ENCODE data around the gene SPINK1.
"Not testable (repeated sequence)": the region's sequence is repeated elsewhere in the genome, so short reads cannot be mapped to it uniquely, and the experiment has no call there.

SPINK1 gene

DNA sequence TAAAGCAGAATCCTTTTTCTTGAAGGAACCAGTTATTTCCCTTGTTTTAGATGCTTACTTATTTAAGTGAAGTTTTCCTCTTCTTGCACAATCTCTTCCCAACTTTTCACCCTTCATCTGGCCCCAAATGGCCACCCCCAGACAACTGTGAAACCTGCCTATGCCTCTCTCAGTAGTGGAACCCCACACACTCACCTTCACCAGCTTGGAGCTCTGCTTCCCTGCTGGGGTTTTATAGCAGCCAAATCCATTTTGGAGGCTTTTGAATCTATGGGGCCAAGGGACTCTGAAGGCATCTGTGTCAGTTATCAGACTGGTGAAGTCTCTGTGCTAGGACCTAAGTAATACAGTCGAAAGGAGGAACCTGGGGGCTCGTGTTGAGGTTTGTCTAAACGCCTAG lies 22.9 kb upstream of the SPINK1 start:
- DNase-seq = no peak

DNA sequence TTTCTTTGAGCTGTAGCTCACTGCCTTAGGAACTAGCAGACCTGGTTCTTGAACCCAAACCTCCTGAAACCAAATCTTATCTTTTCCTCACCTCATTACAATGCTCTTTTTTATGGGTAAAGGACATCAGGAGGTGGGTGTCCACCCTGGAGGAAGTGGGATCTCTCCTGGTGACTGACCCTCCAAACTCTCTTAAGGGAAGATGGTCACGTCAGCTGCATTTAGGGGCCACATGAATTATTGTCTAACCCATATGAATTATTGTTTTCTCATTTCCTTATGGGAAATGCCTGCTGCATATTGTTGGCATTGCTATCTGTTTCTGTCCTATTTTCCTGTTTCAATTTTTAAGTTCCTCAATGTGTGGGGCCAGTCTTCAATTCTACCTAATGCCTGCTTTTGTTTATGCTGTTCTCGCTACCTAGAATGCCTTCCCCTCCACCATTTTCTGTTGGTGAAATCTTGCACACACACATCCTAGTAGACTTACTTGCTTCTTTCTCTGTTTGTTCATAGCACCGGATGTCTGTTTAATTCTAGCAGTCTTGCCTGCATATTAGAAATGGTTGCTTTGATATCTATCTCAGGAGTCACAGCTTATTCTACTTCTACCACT lies 22.0 kb upstream of the SPINK1 start:
- DNase-seq = no peak

DNA sequence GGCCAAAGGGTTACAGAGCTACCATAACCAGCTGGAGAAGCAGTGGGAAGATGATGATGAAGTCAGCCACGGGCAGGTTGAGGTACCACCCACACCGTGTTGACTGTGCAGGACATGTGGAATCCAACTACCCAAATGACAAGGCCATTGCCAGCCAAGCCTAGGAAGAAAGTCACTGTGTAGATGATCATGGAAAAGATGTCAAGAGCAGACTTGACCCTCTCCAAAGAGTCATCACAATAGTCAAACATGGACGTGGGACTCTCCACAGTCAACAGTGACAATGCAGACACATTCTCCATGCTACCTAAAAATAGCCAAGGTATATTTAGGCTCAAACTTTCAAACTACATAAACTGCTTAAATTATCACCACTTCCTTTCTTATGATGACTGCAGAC lies 20.9 kb upstream of the SPINK1 start:
- DNase-seq = no peak

DNA sequence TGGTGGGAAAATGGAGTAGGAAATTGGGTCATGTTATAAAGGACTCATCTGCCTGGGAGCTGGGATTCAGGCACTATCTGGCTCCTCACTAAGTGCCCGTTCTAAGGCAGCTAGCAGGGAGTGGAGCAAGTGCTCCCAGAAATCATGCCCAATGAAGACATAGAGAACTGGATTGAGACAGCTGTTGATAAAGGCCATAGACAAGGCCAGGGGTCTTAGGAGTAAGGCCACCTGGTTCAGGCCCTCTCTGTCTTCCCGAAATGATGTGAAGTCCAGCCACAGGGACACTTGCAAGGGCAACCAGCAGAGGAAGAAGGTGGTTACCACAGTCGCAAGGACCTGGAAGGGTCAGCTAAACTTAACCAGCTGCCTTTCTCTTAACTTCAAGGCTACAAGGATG lies 20.1 kb upstream of the SPINK1 start:
- no peak for DNase-seq

DNA sequence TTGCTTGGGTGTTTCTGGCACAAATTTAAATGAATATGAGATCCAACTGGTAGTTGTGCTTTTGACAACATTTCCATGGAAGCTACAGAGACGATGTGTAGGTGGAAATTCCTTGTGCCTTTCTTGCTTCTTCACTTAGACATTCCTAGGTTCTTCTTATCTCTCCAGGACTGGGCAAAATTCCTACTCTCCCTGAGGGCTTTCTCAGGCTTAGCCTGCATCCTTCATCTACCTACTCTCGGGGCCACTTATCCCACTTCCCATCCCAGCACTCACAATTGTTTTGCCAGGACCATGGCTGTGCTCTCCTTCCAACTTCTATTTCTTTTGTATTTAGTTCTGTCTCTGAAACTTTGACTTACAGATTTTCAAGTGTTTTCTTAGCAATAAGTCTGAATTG lies 17.8 kb upstream of the SPINK1 start:
- DNase-seq = no peak

DNA sequence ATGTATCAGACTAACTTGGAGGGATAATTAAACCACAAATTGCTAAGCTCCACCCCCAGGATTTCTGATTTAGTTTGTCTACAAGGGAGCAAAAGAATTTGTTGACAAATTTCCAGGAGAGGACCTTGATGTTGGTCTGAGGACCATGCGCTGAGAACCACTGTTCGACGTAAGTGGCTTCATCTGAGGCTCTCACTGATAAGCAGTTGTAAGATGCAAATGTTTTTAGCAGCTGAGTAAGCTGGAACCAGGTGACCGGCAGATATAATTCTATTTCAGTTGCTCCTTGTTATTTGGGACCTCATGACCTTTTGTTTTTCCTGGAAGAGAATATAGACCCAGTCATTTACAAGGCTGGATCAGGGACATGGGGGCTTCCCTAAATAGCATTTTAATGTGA lies 14.1 kb upstream of the SPINK1 start:
- no peak for DNase-seq

DNA sequence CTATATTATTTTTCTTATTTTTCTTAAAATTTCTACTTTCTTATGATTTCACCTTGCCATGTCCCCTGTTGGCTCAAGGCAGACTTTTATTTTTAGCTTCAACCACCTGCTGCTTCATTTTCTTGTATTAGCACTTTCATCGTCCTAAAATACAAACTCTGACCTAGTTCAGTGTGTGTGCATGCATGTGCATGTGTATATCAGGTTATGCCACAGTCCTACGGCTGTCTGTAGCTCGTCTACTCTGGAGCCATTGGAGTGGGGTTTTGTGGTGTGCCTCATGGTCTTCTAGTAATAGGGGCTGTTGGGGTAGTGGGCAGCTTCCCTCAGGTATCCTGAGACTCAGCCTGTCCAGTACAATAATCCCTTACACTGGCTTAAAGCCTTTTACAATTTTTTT lies 13.4 kb upstream of the SPINK1 start:
- no peak for DNase-seq

DNA sequence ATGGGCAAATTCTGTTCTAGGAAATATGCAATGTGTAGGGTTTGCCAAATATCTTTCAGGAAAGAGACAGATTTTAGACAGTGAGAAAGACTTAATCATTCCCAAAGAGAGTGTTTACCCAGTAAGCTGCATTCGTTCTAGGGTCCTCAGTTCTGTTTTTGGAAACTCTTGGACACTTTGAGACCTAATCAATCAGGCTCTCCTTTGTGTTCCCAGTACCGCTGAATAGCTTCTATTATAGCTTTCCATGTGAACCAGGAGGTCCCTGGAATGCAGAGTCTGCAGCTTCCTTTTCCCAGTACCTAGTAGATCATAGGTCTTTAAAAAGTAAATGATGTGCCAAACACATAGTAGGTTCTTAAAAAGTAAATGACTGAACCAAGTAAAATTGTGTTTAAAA lies 11.4 kb upstream of the SPINK1 start:
- no peak for DNase-seq

DNA sequence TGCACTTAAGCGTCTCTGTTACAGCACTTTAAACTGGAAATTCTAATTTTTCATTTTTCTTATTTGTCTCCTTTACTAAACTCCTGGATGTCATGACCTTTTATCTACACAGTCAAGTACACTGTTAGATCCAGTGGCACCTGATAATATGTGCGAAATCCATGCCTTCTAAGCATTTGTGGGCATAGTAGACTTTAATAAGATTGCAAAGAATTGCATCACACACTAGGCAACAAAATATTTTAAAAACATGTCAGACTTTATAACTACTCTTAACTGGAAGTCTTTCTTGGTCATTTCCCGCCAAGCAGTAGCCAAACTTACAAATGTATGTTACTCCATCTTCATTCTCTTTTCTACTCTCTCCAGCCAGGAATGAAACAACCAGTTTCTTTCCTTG lies 5.0 kb upstream of the SPINK1 start:
- no peak for DNase-seq

DNA sequence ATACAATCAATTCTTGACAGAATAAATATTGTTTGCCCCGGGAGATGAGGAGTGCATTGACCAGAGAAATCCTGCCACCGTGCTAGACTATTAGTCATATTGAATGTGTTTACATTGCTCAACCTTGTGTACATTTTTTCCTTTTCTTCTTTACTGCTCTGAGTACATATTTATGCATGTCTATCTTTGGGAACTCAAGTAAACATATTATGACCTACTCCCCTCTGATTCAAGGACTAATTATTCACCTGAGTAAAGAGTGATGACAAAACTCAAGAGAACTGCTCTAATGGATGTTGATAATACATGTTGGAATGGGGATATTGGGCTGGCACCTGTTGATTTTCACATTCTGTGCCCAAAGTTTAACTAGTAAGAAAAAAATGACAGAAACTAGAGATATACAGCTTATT lies 3.9 kb upstream of the SPINK1 start:
- DNase-seq = no peak

DNA sequence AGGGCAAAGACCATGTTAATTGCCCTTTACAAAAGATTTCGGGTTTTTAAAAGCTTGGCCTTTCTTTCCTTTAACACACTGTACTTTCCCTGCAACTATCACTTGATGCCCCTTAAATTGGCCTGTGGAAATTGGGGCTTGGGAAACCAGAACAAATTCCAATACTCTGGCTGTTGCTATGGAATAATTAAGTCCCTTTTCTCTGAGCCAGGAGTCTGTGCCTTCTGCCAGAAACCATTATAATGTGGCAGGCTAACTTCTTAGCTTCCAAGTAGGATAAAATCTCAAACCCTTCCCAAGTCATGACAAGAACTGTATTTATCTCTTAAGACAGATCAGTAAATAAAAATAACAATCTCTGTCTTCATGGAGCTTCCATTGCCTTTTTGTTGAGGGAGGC lies 1.1 kb upstream of the SPINK1 start:
- no peak for DNase-seq

DNA sequence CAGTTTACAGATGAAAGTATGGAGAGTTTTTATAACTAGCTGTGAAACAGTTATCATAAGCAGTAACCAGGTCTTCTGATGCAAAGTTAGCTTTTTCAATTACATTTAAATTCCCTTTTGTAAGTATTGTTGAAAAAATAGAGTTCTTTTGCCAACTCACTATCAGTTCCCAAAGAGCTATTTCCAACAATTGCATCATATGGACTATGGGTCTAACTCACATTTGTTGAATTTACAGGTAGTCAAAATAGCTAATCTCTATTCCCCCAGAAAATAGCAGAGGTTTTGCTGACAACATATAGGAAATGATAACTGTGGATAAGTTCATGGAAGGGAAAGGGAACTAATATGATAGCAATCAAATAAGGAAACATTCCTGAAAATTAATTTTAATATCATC lies 1.4 kb downstream of the SPINK1 start:
- no peak for DNase-seq

DNA sequence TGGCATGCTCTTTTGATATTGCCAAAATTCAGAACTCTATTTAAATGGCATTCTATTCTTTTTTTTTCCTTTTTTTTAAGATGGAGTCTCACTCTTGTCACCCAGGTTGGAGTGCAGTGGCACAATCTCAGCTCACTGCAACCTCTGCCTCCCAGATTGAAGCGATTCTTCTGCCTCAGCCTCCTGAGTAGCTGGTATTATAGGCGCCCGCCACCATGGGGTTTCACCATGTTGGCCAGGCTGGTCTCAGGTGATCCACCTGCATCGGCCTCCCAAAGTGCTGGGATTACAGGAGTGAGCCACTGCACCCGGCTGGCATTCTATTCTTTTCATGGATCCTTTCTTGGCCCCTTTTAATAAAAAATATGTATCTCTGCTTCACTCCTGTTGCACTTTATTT lies 4.5 kb downstream of the SPINK1 start:
- DNase-seq = not testable (repeated sequence)

DNA sequence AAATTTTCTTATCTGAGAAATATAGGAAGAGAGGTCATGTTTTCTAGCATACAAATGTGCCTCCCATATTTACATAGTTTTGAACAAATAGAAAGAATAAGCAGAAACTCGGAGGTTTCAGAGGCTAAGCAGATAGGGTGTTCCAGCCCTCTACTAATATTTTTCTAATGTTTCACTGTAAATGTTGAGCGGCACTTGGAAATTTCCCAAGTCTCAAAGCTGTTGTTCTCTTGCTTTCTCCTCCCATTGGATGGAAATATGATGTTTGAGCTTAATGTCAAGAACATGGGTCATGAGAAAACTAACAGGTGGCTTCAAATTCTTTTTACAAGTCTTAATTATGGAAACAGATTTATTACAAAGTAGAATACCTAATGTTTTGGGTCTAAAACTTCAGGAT lies 5.1 kb downstream of the SPINK1 start:
- DNase-seq = no peak

DNA sequence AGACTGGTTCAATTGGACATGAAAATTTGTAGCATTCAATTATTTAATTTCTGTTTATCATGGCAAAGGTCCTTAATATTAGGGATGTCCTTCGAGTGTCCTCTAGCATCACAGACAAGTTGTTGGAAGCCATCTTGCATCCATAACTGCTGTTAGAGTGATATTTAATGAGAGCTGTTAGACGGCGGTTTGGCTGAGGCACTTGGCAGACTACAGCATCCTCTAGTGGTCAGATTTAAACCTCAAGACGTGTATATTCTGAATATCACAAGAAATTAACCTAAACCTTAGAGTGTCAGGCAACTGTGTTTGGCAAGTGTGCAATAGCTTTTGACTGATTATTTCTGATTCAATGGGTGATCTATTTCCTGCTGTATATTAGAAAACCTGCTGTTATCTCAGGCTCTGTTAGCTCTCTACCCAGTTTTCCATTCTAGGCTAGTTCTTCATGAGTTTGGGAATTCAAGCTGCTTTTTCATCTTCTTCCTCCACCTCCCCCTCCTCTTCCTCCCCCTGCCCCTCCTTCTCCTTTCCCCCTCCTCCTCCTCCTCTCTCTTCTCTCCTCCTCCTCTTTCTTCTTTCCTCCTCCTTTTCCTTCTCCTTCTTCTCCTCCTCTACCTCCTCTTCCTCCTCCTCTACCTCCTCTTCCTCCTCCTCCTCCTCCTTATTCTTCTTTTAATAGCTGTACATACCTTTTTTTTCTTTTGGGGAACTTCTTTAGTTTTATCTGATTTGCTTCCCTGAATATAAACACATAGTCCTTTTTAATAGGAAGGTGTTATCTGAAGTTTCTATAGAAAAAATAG lies 8.6 kb downstream of the SPINK1 start:
- DNase-seq = peak; percentile 69

DNA sequence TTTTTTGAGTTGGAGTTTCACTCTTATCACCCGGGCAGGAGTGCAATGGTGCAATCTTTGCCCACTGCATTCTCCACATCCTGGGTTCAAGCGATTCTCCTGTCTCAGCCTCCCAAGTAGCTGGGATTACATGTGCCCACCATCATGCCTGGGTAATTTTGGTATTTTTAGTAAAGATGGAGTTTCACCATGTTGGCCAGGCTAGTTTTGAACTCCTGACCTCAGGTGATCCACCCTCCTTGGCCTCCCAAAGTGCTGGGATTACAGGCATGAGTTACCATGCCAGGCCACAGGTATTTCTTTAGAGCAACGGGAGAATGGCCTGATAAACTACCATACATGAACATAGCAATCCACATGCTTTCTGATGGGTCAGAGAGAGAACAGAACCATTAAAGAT lies 9.2 kb downstream of the SPINK1 start:
- not testable (repeated sequence) for DNase-seq

DNA sequence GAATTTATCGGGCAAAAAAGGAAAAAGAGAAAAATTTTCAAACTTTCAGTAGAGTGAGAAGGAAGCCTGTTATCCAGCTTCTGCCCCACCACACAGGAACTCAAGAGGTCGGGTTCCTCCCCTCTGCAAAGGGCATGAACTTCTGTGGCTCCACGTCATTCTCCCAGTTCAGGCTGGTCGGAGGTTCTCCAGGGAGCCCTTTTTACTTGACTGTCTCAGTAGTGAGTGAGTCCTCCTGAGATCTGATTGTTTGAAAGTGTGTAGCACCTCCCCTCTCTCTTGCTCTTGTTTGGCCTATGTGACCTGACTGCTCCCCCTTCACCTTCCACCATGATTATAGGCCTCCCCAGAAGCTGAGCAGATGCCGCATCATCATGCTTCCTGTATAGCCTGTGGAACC lies 9.7 kb downstream of the SPINK1 start:
- no peak for DNase-seq

DNA sequence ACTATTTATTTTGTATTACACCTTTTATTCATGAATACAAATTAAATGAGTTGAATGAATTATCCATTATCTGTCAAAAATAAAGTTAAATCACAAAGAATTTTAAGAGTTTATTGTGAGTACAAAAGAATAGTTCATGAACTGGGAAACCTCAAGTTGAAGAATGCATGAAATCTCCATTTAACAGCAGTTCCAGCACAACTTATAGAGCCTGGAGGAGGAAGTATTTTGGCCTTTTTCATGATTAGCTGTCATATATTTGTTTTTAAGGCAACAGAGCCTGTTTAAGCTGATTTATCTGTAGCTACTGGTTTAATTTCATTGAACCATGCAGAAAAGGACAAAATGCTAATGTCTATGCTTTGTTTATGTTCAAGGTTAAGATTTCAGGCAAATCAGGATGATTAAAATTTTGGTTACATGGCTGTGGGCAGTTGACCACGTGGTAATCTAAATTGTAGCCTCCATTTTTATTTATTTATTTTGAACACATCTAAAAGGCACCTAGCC lies 12.2 kb downstream of the SPINK1 start:
- no peak for DNase-seq

DNA sequence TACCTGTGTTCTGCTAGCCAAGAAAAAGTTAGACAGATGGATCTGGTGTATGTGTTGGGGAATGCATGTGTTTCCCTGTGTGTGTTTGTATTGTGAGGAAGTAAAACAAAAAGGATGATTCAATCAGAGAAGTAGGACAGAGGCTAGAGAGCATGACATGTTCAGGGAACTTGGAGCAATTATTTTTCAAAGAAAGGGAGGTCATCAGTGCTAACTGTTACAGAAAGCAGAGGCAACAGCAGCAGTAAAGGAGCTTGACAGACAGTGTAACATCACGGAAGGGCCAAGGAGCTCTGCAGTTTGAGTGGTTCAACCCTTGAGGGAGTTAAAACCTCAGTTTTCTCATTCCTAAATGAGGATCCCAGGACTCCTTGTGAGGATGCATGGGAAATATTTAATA lies 13.2 kb downstream of the SPINK1 start:
- no peak for DNase-seq

DNA sequence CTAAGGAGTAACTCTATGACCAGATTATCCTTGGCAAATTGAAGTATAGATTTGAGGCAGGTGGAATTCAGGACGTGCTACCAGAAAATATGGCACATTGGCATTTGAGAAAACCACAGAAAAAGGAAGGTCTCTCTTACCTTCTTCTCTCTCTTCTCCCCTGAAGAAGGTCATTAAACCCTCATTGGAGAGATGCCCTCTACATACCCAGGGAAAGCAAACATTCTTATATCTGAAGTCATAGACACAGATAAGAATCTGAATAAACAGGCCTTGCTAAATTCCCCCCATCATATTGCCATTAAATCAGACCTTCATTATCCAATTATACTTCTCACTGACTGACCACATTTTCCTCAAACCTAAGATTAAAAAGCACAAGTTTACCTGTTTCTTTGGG lies 17.8 kb downstream of the SPINK1 start:
- DNase-seq = no peak

DNA sequence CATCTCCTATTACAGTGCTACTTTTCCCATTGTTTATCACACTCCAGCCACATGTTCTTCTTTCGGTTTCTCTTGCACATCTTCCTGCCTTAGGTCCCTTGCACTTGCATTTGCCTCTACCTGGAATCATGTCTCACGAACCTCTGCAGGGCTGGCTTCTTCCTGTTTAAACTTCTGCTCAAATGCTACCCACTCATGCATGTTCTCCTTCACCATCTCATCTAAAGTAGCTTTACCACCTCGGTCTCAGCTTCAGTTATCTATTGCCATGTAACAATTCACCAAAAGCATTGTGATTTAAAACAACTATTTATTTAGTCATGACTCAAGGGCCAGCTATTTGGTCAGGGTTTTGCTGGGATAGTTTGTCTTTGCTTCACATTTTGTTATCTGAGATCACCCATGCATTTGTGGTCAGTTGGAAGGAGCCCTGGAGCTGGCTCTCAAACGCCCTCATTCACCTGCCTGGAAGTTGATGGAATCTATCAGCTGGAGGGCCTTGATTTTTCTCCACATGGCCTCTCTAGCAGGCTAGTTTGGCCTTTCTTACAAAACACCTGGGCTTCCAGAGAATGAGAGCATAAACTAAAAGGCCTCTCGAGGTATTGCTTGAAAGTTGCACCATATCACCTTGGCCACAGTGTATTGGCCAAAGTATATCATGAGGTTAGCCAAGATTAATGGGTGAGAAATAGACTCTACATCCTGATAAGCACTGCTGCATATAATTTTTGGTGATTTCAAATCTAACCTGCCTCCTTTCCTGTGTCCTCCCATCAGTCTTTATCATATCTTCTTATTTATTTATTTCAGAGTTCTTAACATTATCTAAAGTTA lies 21.4 kb downstream of the SPINK1 start:
- DNase-seq = no peak

DNA sequence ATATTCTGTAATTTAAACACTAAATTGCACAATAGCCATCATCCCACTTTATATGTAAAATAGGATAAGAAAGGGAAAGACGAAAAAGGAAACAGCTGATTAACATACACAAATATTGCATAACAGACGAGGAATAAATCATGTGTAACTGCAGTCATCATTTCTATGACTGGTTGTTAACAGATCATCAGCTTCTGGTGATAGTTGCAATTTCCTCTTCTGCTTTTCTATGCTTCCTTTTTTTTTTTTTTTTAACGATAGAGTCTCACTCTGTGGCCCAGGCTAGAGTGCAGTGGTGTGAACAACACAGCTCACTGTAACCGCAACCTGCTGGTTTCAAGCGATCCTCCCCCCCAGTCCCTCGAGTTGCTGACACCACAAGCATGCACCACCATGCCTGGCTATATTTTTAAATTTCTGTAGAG lies 26.4 kb downstream of the SPINK1 start:
- DNase-seq = no peak

DNA sequence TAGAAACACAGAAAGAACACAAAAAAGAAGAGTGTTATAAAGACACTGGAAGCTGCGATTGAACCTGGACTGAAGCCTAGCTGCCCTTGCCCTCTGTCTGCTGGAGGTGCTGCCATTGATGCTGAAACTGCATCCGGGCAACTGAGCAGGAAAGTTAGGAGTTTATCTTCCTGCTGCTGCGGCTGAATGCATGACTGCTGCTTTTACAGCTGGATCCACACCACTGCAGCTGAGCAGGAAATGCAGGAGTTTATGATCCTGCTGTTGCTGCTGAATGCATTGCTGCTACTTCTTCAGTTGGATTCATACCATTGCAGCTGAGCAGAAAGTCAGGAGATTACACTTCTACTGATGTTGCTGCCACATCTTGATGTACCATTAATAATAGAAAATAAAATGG lies 27.1 kb downstream of the SPINK1 start:
- no peak for DNase-seq

DNA sequence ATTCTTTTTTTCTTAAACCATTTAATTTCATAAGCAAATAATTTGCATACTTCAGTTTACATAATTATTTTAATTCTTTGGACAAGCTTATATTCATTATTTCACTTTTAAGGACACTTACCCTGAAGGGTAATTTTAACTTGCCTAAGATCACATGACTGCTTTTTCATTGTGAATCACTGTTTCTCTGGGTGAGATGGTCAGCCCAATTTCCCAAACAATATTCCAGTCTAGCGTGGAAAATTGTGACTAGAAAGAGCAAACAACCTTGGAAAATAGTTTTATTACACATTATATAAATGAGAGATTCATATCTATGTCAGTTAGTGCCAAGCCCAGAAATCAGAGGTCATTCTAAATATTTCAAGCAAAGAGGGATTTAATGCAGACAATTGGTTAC lies 27.5 kb downstream of the SPINK1 start:
- no peak for DNase-seq
